ENCODE measurements around the gene BMERB1.

- TF ChIP-seq CTCF (conservative IDR thresholded peaks at IDR 0.05; ENCODE audit: low read depth in 2 of 2) (no peak), EZH2 (IDR thresholded peaks at IDR 0.05; ENCODE audit: low read depth, unreplicated experiment) (no peak), CREB1 (CRISPR knock-in tag; IDR thresholded peaks at IDR 0.05; ENCODE audit: low read depth) (no peak), JUNB (IDR thresholded peaks at IDR 0.05; ENCODE audit: unreplicated experiment) (no peak), EZH2phosphoT487 (IDR thresholded peaks at IDR 0.05; ENCODE audit: unreplicated experiment) (no peak), POLR2AphosphoS5 (IDR thresholded peaks at IDR 0.05; ENCODE audit: low read depth) (no peak), ZNF114 (CRISPR knock-in tag; IDR thresholded peaks at IDR 0.05) (no peak), REST (IDR thresholded peaks at IDR 0.05; ENCODE audit: unreplicated experiment) (no peak), NANOG (IDR thresholded peaks at IDR 0.05; ENCODE audit: borderline replicate concordance) (no peak), ZNF462 (CRISPR knock-in tag; IDR thresholded peaks at IDR 0.05) (no peak)
Measured at GRCh38 chr16:15524966-15525365, 90.6 kb downstream of the BMERB1 start.
